H1 (cell line): ENCODE data around the gene FAM181A.

Experiments
- ASH2L ChIP-seq: fragments of 200-600, 300-600 bp; sonication (generic); IDR thresholded peaks from one replicate; pipeline ENCODE4 v1.7.1; 2017; ENCODE audit warnings: low read length
- CTCF ChIP-seq, 3 experiments: IDR thresholded peaks; 1 replicate in 2 of 3; 2 replicates in 1 of 3; pipeline versions ENCODE4 v1.5.1 to v1.6.1; 2011; ENCODE audit warnings: low read length in 3 of 3, mild to moderate bottlenecking in 3 of 3, inconsistent platforms in 2 of 3, low read depth in 1 of 3, moderate library complexity in 1 of 3; ENCODE audit not compliant: insufficient read depth in 1 of 3; ENCODE audit errors: control extremely low read depth in 1 of 3
- FOSL1 ChIP-seq: IDR thresholded peaks from 2 replicates; pipeline ENCODE4 v1.6.1; 2011; ENCODE audit warnings: mild to moderate bottlenecking, low read depth, low read length, moderate library complexity; ENCODE audit not compliant: insufficient read depth
- HDAC2 ChIP-seq, 2 experiments: fragments of 300-600 bp in 1 of 2; sonication (generic) in 1 of 2; IDR thresholded peaks; 2 replicates each; pipeline ENCODE4 v1.6.1; 2011 to 2012; ENCODE audit warnings: low read depth in 2 of 2, low read length in 2 of 2, mild to moderate bottlenecking in 2 of 2, moderate library complexity in 2 of 2, borderline replicate concordance in 1 of 2, inconsistent platforms in 1 of 2
- KDM5A ChIP-seq: fragments of 200-600 bp; IDR thresholded peaks from 2 replicates; pipeline ENCODE4 v1.7.1; 2012; ENCODE audit warnings: mild to moderate bottlenecking, low read length, inconsistent platforms, mixed read lengths
- RFX5 ChIP-seq: IDR thresholded peaks from 2 replicates; pipeline ENCODE4 v1.6.1; 2011; ENCODE audit warnings: low read depth, low read length, improper control_type of control experiment, borderline replicate concordance
- SP1 ChIP-seq: IDR thresholded peaks from 2 replicates; pipeline ENCODE4 v1.6.1; 2011; ENCODE audit warnings: low read depth, low read length

GRCh38 chr14:93957333-93957710 is 30.2 kb downstream of the FAM181A start:
- TF ChIP-seq HDAC2 (IDR thresholded peaks at IDR 0.05; ENCODE audit: borderline replicate concordance in 1 of 2, low read depth in 2 of 2, low read length in 2 of 2) = no peak
- no peak for TF ChIP-seq RFX5
- no peak for TF ChIP-seq CTCF (IDR thresholded peaks at IDR 0.05; ENCODE audit: control extremely low read depth in 1 of 3, insufficient read depth in 1 of 3, low read depth in 1 of 3, low read length in 3 of 3)
- no peak for TF ChIP-seq FOSL1
- TF ChIP-seq ASH2L = no peak
- no peak for TF ChIP-seq KDM5A
- no peak for TF ChIP-seq SP1
